ENCODE results near the gene CELA3A.
"Not testable (repeated sequence)": the region's sequence is repeated elsewhere in the genome, so short reads cannot be mapped to it uniquely, and the experiment has no call there.

Gene CELA3A

DNA sequence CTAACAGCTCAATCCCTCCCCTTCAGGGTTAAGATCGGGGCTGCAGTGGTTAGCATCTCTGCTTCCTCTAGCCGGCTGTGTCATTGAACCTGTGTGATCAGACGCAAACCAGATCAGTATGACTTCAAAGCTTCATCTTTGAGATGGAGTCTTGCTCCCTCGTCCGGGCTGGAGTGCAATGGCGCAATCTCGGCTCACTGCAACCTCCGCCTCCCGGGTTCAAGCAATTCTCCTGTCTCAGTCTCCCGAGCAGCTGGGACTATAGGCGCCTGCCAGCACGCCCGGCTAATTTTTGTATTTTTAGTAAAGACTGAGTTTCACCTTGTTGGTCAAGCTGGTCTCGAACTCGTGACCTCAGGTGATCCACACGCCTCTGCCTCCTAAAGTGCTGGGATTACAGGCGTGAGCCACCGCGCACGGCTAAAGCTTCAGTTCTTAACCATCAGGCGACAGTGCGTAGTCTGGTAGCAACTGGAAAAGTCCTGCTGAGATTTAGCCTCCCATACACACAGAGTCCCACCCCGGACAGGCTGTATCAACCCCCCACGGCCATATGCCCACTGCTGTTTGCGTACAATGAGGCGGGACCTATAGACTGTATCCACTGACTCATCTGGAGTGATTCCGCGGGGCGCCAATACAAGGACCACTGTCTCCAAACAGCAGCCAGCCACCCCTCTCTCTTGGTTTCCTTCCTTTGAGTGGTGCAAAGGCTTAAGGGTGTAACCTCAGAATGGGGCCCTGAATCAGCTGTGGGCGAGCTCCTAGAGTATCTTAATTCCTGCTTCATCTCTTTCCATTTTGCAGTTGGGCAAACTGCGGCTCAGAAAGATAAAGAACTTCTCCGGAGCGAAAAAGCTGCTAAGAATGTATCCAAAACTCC is 23.3 kb downstream of the CELA3A start:
- TF ChIP-seq CTCF (IDR thresholded peaks at IDR 0.05; ENCODE audit: extremely low read depth, insufficient read depth, missing control alignments) = peak; percentile 7
- in situ Hi-C loops (cut with MboI; ENCODE audit: low pct_unique_long_range_greater_than_20kb, low sequenced_read_pairs, unreplicated experiment) = no loop called here
- peak; percentile 64 for DNase-seq (ENCODE audit: low spot score)

DNA sequence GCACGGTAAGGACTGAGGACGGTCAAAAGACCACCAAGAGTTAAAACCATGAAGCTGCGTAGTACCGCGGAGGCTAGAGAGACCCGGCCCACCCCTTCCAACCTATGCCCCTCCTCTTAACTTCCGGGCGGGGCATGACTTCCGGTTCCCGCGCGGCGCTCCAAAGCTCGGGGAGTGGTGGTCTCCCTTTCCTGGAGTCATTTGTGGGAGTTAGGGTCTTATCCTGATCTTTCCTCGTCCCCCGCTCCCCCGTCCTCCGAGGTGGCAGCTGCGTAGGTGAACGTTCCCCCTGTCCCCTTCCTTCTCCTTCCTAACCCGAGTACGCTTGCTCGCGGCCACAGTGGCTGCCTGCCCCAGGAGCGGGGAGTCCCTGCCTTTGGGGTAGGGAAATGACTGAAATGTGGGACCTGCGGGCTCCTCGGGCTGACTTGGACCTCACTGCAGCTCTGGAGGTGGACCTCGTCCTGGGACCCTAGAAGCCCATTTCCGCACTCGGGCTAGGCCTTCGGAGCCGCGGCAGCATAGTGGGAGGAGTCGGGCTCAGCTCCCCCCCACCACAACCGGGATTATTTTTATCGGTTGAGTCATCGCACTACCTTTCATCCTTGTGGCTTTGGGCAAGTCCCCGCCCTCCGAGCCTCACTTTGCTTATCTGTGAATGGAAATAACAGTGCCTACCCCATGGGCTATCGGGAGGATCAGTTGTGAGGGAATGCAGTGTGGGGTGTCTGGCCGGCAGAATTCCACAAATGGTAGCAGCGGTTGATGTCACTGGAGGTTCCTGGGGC is 24.1 kb downstream of the CELA3A start:
- in situ Hi-C loops (cut with MboI; ENCODE audit: low pct_unique_long_range_greater_than_20kb, low sequenced_read_pairs, unreplicated experiment) = no loop called here
- peak; percentile 70 for DNase-seq (ENCODE audit: low spot score)
- no peak for TF ChIP-seq CTCF (IDR thresholded peaks at IDR 0.05; ENCODE audit: extremely low read depth, insufficient read depth, missing control alignments)

DNA sequence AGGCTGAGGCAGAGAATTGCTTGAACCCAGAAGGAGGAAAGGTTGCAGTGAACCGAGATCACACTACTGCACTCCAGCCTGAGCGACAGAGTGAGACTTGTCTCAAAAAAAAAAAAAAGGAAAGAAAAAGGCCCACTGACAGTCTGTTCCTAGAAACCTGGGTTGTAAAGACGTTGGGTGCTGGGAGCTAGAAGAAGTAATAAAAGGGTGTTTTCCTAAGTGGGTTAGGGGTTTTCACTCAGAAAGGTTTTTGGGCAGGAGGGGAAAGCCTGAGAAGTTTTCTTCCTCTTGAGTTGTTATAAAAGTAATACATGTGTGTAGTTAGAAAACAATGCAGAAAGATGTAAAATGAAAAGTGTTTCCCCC is 25.4 kb downstream of the CELA3A start:
- TF ChIP-seq CTCF (IDR thresholded peaks at IDR 0.05; ENCODE audit: extremely low read depth, insufficient read depth, missing control alignments) = no peak
- DNase-seq (ENCODE audit: low spot score) = no peak
- in situ Hi-C loops (cut with MboI; ENCODE audit: low pct_unique_long_range_greater_than_20kb, low sequenced_read_pairs, unreplicated experiment) = no loop called here

- in situ Hi-C loops (cut with MboI; ENCODE audit: low pct_unique_long_range_greater_than_20kb, low sequenced_read_pairs, unreplicated experiment) = no loop called here
- DNase-seq (ENCODE audit: low spot score) = no peak
- no peak for TF ChIP-seq CTCF (IDR thresholded peaks at IDR 0.05; ENCODE audit: extremely low read depth, insufficient read depth, missing control alignments)
Measured at GRCh38 chr1:22030057-22030456, 28.6 kb downstream of the CELA3A start.

DNA sequence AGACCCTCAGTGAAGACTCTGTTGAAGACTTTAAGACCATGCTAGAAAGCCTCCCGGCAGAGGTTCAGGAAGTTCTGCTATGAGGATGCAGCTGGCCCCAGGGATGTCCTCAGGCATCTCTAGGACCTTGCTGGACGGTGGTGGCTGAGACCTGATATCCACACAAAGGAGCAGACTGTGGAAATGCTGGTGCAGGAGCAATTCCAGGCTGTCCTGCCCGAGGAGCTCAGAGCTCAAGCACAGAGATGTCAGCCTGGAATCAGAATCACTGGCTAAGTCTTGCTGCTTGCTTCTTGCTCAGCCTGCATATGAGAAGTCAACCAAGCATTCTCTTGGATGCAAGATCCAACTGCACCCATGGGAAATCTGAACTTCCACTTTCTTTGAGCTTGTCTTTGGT is 29.0 kb downstream of the CELA3A start:
- DNase-seq (ENCODE audit: low spot score) = no peak
- no peak for TF ChIP-seq CTCF (IDR thresholded peaks at IDR 0.05; ENCODE audit: extremely low read depth, insufficient read depth, missing control alignments)
- in situ Hi-C loops (cut with MboI; ENCODE audit: low pct_unique_long_range_greater_than_20kb, low sequenced_read_pairs, unreplicated experiment) = no loop called here

GRCh38 chr1:22031214-22031962 is 29.9 kb downstream of the CELA3A start:
- DNase-seq (ENCODE audit: low spot score) = no peak
- in situ Hi-C loops (cut with MboI; ENCODE audit: low pct_unique_long_range_greater_than_20kb, low sequenced_read_pairs, unreplicated experiment) = no loop called here
- TF ChIP-seq CTCF (IDR thresholded peaks at IDR 0.05; ENCODE audit: extremely low read depth, insufficient read depth, missing control alignments) = no peak

GRCh38 chr1:22034834-22035233 is 33.4 kb downstream of the CELA3A start:
- in situ Hi-C loops (cut with MboI; ENCODE audit: low pct_unique_long_range_greater_than_20kb, low sequenced_read_pairs, unreplicated experiment); DNase-seq (ENCODE audit: low spot score): not testable (repeated sequence)
